ENCODE data around the gene FKBP15.
"Not testable (repeated sequence)": the region's sequence is repeated elsewhere in the genome, so short reads cannot be mapped to it uniquely, and the experiment has no call there.

The FKBP15 gene

GRCh38 chr9:113143432-113144227 is 77.4 kb downstream of the FKBP15 start:
- peak; percentile 32 for DNase-seq (ENCODE audit: low read depth)
- no peak for TF ChIP-seq CTCF (IDR thresholded peaks at IDR 0.05; ENCODE audit: control insufficient read depth, extremely low read depth, insufficient read depth)
- H3K4me3 ChIP-seq (ENCODE audit: low read depth, low read length): no peak overlapping the region

GRCh38 chr9:113140896-113141295 is 80.2 kb downstream of the FKBP15 start:
- not testable (repeated sequence) for DNase-seq (ENCODE audit: low read depth); H3K4me3 ChIP-seq (ENCODE audit: low read depth, low read length)

- no peak for TF ChIP-seq CTCF (IDR thresholded peaks at IDR 0.05; ENCODE audit: control insufficient read depth, extremely low read depth, insufficient read depth)
- no peak overlapping the region for H3K4me3 ChIP-seq (ENCODE audit: low read depth, low read length)
- no peak for DNase-seq (ENCODE audit: low read depth)
Measured at GRCh38 chr9:113139953-113140352, 81.1 kb downstream of the FKBP15 start.

- H3K4me3 ChIP-seq (ENCODE audit: low read depth, low read length): no peak overlapping the region
- TF ChIP-seq CTCF (IDR thresholded peaks at IDR 0.05; ENCODE audit: control insufficient read depth, extremely low read depth, insufficient read depth): no peak
- DNase-seq (ENCODE audit: low read depth): no peak
Measured at GRCh38 chr9:113139225-113139829, 81.8 kb downstream of the FKBP15 start.

GRCh38 chr9:113138760-113139159 is 82.3 kb downstream of the FKBP15 start:
- TF ChIP-seq CTCF (IDR thresholded peaks at IDR 0.05; ENCODE audit: control insufficient read depth, extremely low read depth, insufficient read depth): no peak
- DNase-seq (ENCODE audit: low read depth): no peak
- no peak overlapping the region for H3K4me3 ChIP-seq (ENCODE audit: low read depth, low read length)

- no peak for TF ChIP-seq CTCF (IDR thresholded peaks at IDR 0.05; ENCODE audit: control insufficient read depth, extremely low read depth, insufficient read depth)
- DNase-seq (ENCODE audit: low read depth): peak; percentile 50
- H3K4me3 ChIP-seq (ENCODE audit: low read depth, low read length): no peak overlapping the region
Measured at GRCh38 chr9:113137196-113138168, 83.6 kb downstream of the FKBP15 start.

GRCh38 chr9:113131689-113132151 is 89.4 kb downstream of the FKBP15 start:
- no peak for TF ChIP-seq CTCF (IDR thresholded peaks at IDR 0.05; ENCODE audit: control insufficient read depth, extremely low read depth, insufficient read depth)
- no peak for DNase-seq (ENCODE audit: low read depth)
- no peak overlapping the region for H3K4me3 ChIP-seq (ENCODE audit: low read depth, low read length)
